Measurements from ENCODE around the gene REEP1.

GRCh38 chr2:86221066-86221684 lies 116.3 kb downstream of the REEP1 start:
- peak; percentile 58 to 81 for TF ChIP-seq CTCF (conservative IDR thresholded peaks at IDR 0.05 in 1 of 2, IDR thresholded peaks at IDR 0.05 in 1 of 2; ENCODE audit: extremely low read depth in 1 of 2, insufficient read depth in 1 of 2, low read depth in 1 of 2, low read length in 2 of 2)
- TF ChIP-seq EZH2 (IDR thresholded peaks at IDR 0.05; ENCODE audit: borderline replicate concordance, low read length) = no peak

Measured in mammary epithelial cell (primary cell).